Liver (tissue), 9 donors: ENCODE measurements around the gene SLC25A40. TPM values are rescaled to one million over a fixed set of nuclear protein-coding genes. Genes with fewer than 3 reads are reported as not detected.

Experiments used
- DNase-seq: peaks from one replicate; pipeline ENCODE4 v3.0.0-alpha.2; 2017; ENCODE audit warnings: low spot score
- H3K27ac ChIP-seq, 2 donors: one replicate each; pipeline ENCODE4 v1.7.0; 2013; ENCODE audit warnings: inconsistent platforms in 2 of 2, low read length in 2 of 2, control low read depth in 1 of 2, low read depth in 1 of 2, mild to moderate bottlenecking in 1 of 2
- H3K27me3 ChIP-seq, 4 donors: one replicate each; pipeline versions ENCODE4 v1.6.1 to v1.7.0; 2013; ENCODE audit warnings: low read length in 3 of 4, inconsistent platforms in 1 of 4, mild to moderate bottlenecking in 1 of 4, moderate library complexity in 1 of 4; ENCODE audit not compliant: control insufficient read depth in 4 of 4, insufficient read depth in 4 of 4
- H3K36me3 ChIP-seq, 4 donors: one replicate each; pipeline versions ENCODE4 v1.6.1 to v1.7.0; 2013; ENCODE audit warnings: low read length in 3 of 4, mild to moderate bottlenecking in 3 of 4, low read depth in 1 of 4, moderate library complexity in 1 of 4; ENCODE audit not compliant: control insufficient read depth in 4 of 4, insufficient read depth in 3 of 4
- H3K4me1 ChIP-seq, 4 donors: one replicate each; pipeline versions ENCODE4 v1.6.1 to v1.7.0; 2013; ENCODE audit warnings: low read length in 3 of 4, mild to moderate bottlenecking in 3 of 4, moderate library complexity in 1 of 4; ENCODE audit not compliant: control insufficient read depth in 4 of 4, insufficient read depth in 4 of 4
- H3K4me3 ChIP-seq, 3 donors: one replicate each; pipeline versions ENCODE4 v1.6.1 to v1.7.0; 2013; ENCODE audit warnings: low read length in 3 of 3, control low read depth in 1 of 3, low read depth in 1 of 3, mild to moderate bottlenecking in 1 of 3
- H3K9ac ChIP-seq, 2 donors: one replicate each; pipeline ENCODE4 v1.7.0; 2013; ENCODE audit warnings: low read length in 2 of 2, mild to moderate bottlenecking in 2 of 2, moderate library complexity in 2 of 2, control low read depth in 1 of 2, low read depth in 1 of 2
- H3K9me3 ChIP-seq, 4 donors: one replicate each; pipeline versions ENCODE4 v1.6.1 to v1.7.0; 2013; ENCODE audit warnings: low read length in 3 of 4; ENCODE audit not compliant: control insufficient read depth in 4 of 4
- ATF3 ChIP-seq: IDR thresholded peaks from 2 replicates; pipeline ENCODE4 v1.6.1; 2016; ENCODE audit warnings: antibody characterized with exemption
- CTCF ChIP-seq: fragments of 150-350 bp; IDR thresholded peaks from 2 replicates; pipeline ENCODE4 v1.5.1; 2017; ENCODE audit warnings: improper control_type of control experiment, low read depth, low read length; ENCODE audit not compliant: missing input control
- FOXA1 ChIP-seq: IDR thresholded peaks from 2 replicates; pipeline ENCODE4 v1.6.1; 2016; ENCODE audit warnings: antibody characterized with exemption
- GABPA ChIP-seq, 2 donors: IDR thresholded peaks in 1 of 2; conservative IDR thresholded peaks in 1 of 2; 2 replicates each; pipeline ENCODE4 v1.6.1; 2016; ENCODE audit warnings: antibody characterized with exemption in 2 of 2, mild to moderate bottlenecking in 1 of 2, moderate library complexity in 1 of 2
- JUND ChIP-seq, 2 donors: IDR thresholded peaks; 2 replicates each; pipeline ENCODE4 v1.6.1; 2016; ENCODE audit warnings: antibody characterized with exemption in 2 of 2
- MAX ChIP-seq: IDR thresholded peaks from 2 replicates; pipeline ENCODE4 v1.6.1; 2016; ENCODE audit warnings: antibody characterized with exemption
- NR2F2 ChIP-seq: IDR thresholded peaks from 2 replicates; pipeline ENCODE4 v1.6.1; 2016; ENCODE audit warnings: antibody characterized with exemption
- REST ChIP-seq: IDR thresholded peaks from 2 replicates; pipeline ENCODE4 v1.6.1; 2016; ENCODE audit warnings: antibody characterized with exemption, mild to moderate bottlenecking
- SP1 ChIP-seq: IDR thresholded peaks from 2 replicates; pipeline ENCODE4 v1.6.1; 2018; ENCODE audit warnings: antibody characterized with exemption, mild to moderate bottlenecking
- TAF1 ChIP-seq: conservative IDR thresholded peaks from 2 replicates; pipeline ENCODE4 v1.6.1; 2016; ENCODE audit warnings: antibody characterized with exemption, mild to moderate bottlenecking
- YY1 ChIP-seq: IDR thresholded peaks from 2 replicates; pipeline ENCODE4 v1.6.1; 2016; ENCODE audit warnings: antibody characterized with exemption, mild to moderate bottlenecking
- ZBTB33 ChIP-seq: IDR thresholded peaks from 2 replicates; pipeline ENCODE4 v1.6.1; 2016; ENCODE audit warnings: antibody characterized with exemption
- WGBS: extraction: QIAGEN DNeasy Blood & Tissue Kit; methylation state at CpG from one replicate; pipeline ENCODE4 v1.1.7; 2013; 5-methylcytosine and 5-hydroxymethylcytosine counted together
- polyA plus RNA-seq, 2 donors: library from polyadenylated mRNA; stranded (reverse) in 1 of 2; unstranded in 1 of 2; fragments of 200-250 nt in 1 of 2; fragments of >200 nt in 1 of 2; fragmentation: Nextera tagmentation in 1 of 2; extraction: Ambion mirVana in 1 of 2; gene quantifications; one replicate each; pipeline versions ENCODE4 v1.2.1 to v1.2.3, GENCODE V29; 2013 to 2015
- total RNA-seq, 2 donors: library from RNA; depleted of rRNA; stranded (reverse); fragments of >200 nt; gene quantifications; one replicate each; pipeline ENCODE4 v1.2.3, GENCODE V29; 2014
- donor health status: healthy.
- donor health status: healthy.
- donor health status: healthy.
- donor health status: healthy.
- donor health status: healthy.

Gene SLC25A40
- total and polyA plus RNA-seq, 4 donors = 3.5 to 14.4 (median 4.4) TPM

GRCh38 chr7:87899255-87899654 is 23.1 kb upstream of the SLC25A40 start:
- DNase-seq = no peak
- Histone ChIP-seq H3K4me1 (no peaks in the 10 kb centered on the region), H3K4me3 (no peak overlapping the region), H3K27me3 (no peaks in the 10 kb centered on the region), H3K36me3 (peaks cover 0 to 6% (median 0%) of the 10 kb centered on the region in 4 donors), H3K27ac (no peak overlapping the region), H3K9me3 (no peaks in the 10 kb centered on the region), H3K9ac (no peak overlapping the region)
- TF ChIP-seq JUND (IDR thresholded peaks at IDR 0.05) (no peak), YY1 (no peak), TAF1 (no peak), FOXA1 (no peak), ATF3 (no peak), CTCF (no peak), NR2F2 (no peak), GABPA (IDR thresholded peaks at IDR 0.05 in 1 of 2, conservative IDR thresholded peaks at IDR 0.05 in 1 of 2) (no peak), MAX (no peak)
- 97% methylated on average over 2 of the region's 2 CpGs for WGBS

- TF ChIP-seq ZBTB33 (no peak), GABPA (IDR thresholded peaks at IDR 0.05 in 1 of 2, conservative IDR thresholded peaks at IDR 0.05 in 1 of 2) (no peak), SP1 (no peak), TAF1 (no peak), CTCF (no peak), REST (no peak), JUND (IDR thresholded peaks at IDR 0.05) (no peak)
These were observed 19.2 kb upstream of the SLC25A40 start for GRCh38 chr7:87895363-87895762.

More at GRCh38 chr7:87895363-87895762, 19.2 kb upstream of the SLC25A40 start:
- Histone ChIP-seq H3K27me3 (no peaks in the 10 kb centered on the region), H3K36me3 (peaks cover 0 to 7% (median 0%) of the 10 kb centered on the region in 4 donors), H3K4me3 (no peak overlapping the region), H3K4me1 (no peaks in the 10 kb centered on the region), H3K9me3 (no peaks in the 10 kb centered on the region), H3K27ac (no peak overlapping the region), H3K9ac (no peak overlapping the region)
- no peak for DNase-seq
- WGBS = 98% methylated on average over 2 of the region's 2 CpGs
